Measurements from ENCODE around the gene CPD. TPM values are rescaled to one million over a fixed set of nuclear protein-coding genes. Genes with fewer than 3 reads are reported as not detected.
A peak's percentile ranks its signal among the peaks of the same experiment; 100 is the strongest.

CPD gene
- polyA plus RNA-seq, 1 donor, result 51.7 TPM

GRCh38 chr17:30369995-30370394 is 8.7 kb upstream of the CPD start:
- H3K27ac ChIP-seq (ENCODE audit: low read length), result no peak overlapping the region
- no peaks in the 10 kb centered on the region for H3K27me3 ChIP-seq (ENCODE audit: control insufficient read depth, insufficient read depth, low read length)
- no peak overlapping the region for H3K4me3 ChIP-seq (ENCODE audit: low read length)
- peak in 1 of 2 donors; percentile 27 for DNase-seq
- no peaks in the 10 kb centered on the region for H3K36me3 ChIP-seq (ENCODE audit: control insufficient read depth, insufficient read depth, low read length)
- H3K9me3 ChIP-seq (ENCODE audit: control insufficient read depth, low read depth, low read length), result no peaks in the 10 kb centered on the region
- peaks cover 6% of the 10 kb centered on the region for H3K4me1 ChIP-seq (ENCODE audit: control insufficient read depth, insufficient read depth, low read length)

GRCh38 chr17:30372755-30373154 is 6.0 kb upstream of the CPD start:
- H3K27me3 ChIP-seq (ENCODE audit: control insufficient read depth, insufficient read depth, low read length), result no peaks in the 10 kb centered on the region
- H3K27ac ChIP-seq (ENCODE audit: low read length), result no peak overlapping the region
- no peak overlapping the region for H3K4me3 ChIP-seq (ENCODE audit: low read length)
- H3K9me3 ChIP-seq (ENCODE audit: control insufficient read depth, low read depth, low read length), result no peaks in the 10 kb centered on the region
- H3K4me1 ChIP-seq (ENCODE audit: control insufficient read depth, insufficient read depth, low read length), result peaks cover 17% of the 10 kb centered on the region
- DNase-seq, result no peak
- H3K36me3 ChIP-seq (ENCODE audit: control insufficient read depth, insufficient read depth, low read length), result no peaks in the 10 kb centered on the region
- WGBS (ENCODE audit: insufficient coverage, low lambda C conversion rate), result no CpG with 5 or more reads among the region's 2 CpGs

DNA sequence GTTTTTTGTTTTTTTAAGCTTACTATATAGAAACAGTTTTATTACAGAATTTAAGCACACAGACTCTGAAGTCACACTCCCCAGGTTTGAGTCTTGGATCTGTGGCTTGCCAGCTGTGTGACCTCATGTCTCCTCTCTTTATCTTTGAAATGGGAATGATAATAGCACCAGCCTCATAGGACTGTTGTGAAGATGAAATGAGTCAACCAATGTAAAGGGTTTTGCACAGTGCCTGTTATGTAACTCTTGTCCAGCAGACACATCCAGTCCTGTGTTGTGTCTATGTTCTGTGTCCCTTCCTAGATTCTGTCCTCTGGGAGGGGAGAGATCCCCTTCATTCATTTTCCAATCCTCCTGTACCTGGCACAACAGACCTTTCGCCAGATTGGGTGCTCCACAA is 3.1 kb upstream of the CPD start:
- Histone ChIP-seq H3K9me3 (ENCODE audit: control insufficient read depth, low read depth, low read length) (no peaks in the 10 kb centered on the region), H3K27me3 (ENCODE audit: control insufficient read depth, insufficient read depth, low read length) (no peaks in the 10 kb centered on the region), H3K4me3 (ENCODE audit: low read length) (no peak overlapping the region), H3K36me3 (ENCODE audit: control insufficient read depth, insufficient read depth, low read length) (no peaks in the 10 kb centered on the region), H3K4me1 (ENCODE audit: control insufficient read depth, insufficient read depth, low read length) (peaks cover 17% of the 10 kb centered on the region), H3K27ac (ENCODE audit: low read length) (no peak overlapping the region)
- DNase-seq, result no peak
- WGBS (ENCODE audit: insufficient coverage, low lambda C conversion rate), result no CpG with 5 or more reads among the region's 1 CpG

- H3K9me3 ChIP-seq (ENCODE audit: control insufficient read depth, low read depth, low read length), result no peaks in the 10 kb centered on the region
- no peaks in the 10 kb centered on the region for H3K36me3 ChIP-seq (ENCODE audit: control insufficient read depth, insufficient read depth, low read length)
- H3K4me1 ChIP-seq (ENCODE audit: control insufficient read depth, insufficient read depth, low read length), result peaks cover 17% of the 10 kb centered on the region
- H3K4me3 ChIP-seq (ENCODE audit: low read length), result no peak overlapping the region
- no peaks in the 10 kb centered on the region for H3K27me3 ChIP-seq (ENCODE audit: control insufficient read depth, insufficient read depth, low read length)
- no CpG with 5 or more reads among the region's 12 CpGs for WGBS (ENCODE audit: insufficient coverage, low lambda C conversion rate)
- peak in 1 of 2 donors; percentile 65 for DNase-seq
- H3K27ac ChIP-seq (ENCODE audit: low read length), result no peak overlapping the region
Measured at GRCh38 chr17:30376621-30377452, 1.9 kb upstream of the CPD start.

DNA sequence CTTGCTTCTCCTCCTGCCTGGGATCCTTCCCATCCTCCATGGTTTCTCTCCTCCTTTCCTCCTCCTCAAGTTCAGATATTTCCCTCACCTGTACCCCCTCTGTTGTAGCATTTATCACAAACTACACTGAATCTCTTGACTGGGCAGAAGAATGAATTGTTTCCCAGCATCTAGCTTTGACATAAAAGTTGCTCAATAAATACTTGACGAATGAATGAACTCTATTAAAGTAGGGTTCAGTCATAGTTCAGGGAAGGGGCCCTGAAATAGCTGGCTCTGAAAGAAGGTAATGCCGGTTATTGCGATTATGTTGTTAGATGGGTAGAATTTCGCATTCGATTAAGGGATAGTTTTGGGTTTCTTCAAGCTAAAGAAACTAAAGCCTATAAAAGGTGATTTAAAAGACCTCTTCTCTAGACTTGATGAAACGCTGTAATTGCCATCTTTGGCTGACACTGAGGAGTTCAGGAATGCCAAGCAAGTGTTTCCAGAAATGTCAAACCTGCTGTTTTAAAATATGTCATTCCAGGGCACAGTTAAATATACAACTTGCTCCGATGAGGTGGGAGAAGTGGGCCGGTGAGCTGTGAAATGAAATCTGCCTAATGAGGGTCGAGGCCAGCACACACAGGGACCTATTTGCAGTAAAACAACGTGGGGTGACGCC is 1.0 kb upstream of the CPD start:
- no peak overlapping the region for H3K27ac ChIP-seq (ENCODE audit: low read length)
- no peaks in the 10 kb centered on the region for H3K36me3 ChIP-seq (ENCODE audit: control insufficient read depth, insufficient read depth, low read length)
- H3K4me1 ChIP-seq (ENCODE audit: control insufficient read depth, insufficient read depth, low read length), result peaks cover 17% of the 10 kb centered on the region
- no peaks in the 10 kb centered on the region for H3K9me3 ChIP-seq (ENCODE audit: control insufficient read depth, low read depth, low read length)
- H3K4me3 ChIP-seq (ENCODE audit: low read length), result peak overlapping the region; percentile 73
- H3K27me3 ChIP-seq (ENCODE audit: control insufficient read depth, insufficient read depth, low read length), result no peaks in the 10 kb centered on the region
- 100% methylated on average over 3 of the region's 11 CpGs for WGBS (ENCODE audit: insufficient coverage, low lambda C conversion rate)
- DNase-seq, result no peak

- H3K4me1 ChIP-seq (ENCODE audit: control insufficient read depth, insufficient read depth, low read length), result peaks cover 17% of the 10 kb centered on the region
- no peaks in the 10 kb centered on the region for H3K36me3 ChIP-seq (ENCODE audit: control insufficient read depth, insufficient read depth, low read length)
- H3K4me3 ChIP-seq (ENCODE audit: low read length), result peak overlapping the region; percentile 73
- 6% methylated on average over 3 of the region's 31 CpGs for WGBS (ENCODE audit: insufficient coverage, low lambda C conversion rate)
- no peaks in the 10 kb centered on the region for H3K27me3 ChIP-seq (ENCODE audit: control insufficient read depth, insufficient read depth, low read length)
- no peaks in the 10 kb centered on the region for H3K9me3 ChIP-seq (ENCODE audit: control insufficient read depth, low read depth, low read length)
- peak overlapping the region; percentile 60 for H3K27ac ChIP-seq (ENCODE audit: low read length)
- DNase-seq, result no peak
Measured at GRCh38 chr17:30378241-30378824, 394 bp upstream of the CPD start.

DNA sequence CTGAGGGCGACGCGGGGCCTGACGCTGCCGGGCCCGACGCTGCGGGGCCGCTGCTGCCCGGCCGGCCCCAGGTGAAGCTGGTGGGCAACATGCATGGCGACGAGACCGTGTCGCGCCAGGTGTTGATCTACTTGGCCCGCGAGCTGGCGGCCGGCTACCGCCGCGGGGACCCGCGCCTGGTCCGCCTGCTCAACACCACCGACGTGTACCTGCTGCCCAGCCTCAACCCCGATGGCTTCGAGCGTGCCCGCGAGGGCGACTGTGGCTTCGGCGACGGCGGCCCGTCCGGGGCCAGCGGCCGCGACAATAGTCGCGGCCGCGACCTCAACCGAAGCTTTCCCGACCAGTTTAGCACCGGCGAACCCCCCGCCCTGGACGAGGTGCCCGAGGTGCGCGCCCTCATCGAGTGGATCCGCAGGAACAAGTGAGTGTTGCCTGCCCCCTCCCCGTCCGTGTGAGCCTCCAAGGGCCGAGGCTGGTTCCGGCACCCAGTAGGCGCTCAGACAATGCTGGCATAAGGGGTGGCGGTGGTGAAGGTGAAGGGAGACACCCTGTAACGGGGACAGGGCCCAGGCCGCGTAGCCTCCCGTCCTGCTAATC is 676 bp downstream of the CPD start:
- H3K9me3 ChIP-seq (ENCODE audit: control insufficient read depth, low read depth, low read length), result no peaks in the 10 kb centered on the region
- H3K36me3 ChIP-seq (ENCODE audit: control insufficient read depth, insufficient read depth, low read length), result no peaks in the 10 kb centered on the region
- WGBS (ENCODE audit: insufficient coverage, low lambda C conversion rate), result no CpG with 5 or more reads among the region's 68 CpGs
- peaks cover 17% of the 10 kb centered on the region for H3K4me1 ChIP-seq (ENCODE audit: control insufficient read depth, insufficient read depth, low read length)
- H3K27me3 ChIP-seq (ENCODE audit: control insufficient read depth, insufficient read depth, low read length), result no peaks in the 10 kb centered on the region
- H3K27ac ChIP-seq (ENCODE audit: low read length), result peak overlapping the region; percentile 52
- DNase-seq, result peak in 1 of 2 donors; percentile 32
- H3K4me3 ChIP-seq (ENCODE audit: low read length), result peak overlapping the region; percentile 73

DNA sequence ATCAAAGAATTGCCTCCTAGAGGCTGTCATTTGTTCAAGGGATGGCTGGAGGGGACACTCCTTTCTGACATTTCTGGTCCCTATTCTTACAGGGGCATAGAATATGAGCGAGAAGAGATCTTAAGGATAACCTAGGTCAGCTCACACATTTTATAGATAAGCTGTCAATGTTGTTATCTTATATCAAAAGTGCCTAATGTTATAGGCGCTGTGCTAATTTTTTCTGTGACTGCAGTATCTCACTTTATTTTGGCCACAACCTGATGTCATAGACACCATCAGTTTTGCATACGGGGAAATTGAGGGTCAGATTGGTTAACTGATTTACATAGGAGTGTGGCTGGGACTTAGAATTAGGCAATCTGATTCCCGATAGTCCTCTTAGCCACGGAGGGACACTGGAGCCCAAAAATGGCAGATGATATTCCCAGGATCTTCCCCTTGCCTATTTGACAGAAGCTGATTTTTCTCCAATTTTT is 1.2 kb downstream of the CPD start:
- no peaks in the 10 kb centered on the region for H3K27me3 ChIP-seq (ENCODE audit: control insufficient read depth, insufficient read depth, low read length)
- no peak for DNase-seq
- H3K9me3 ChIP-seq (ENCODE audit: control insufficient read depth, low read depth, low read length), result no peaks in the 10 kb centered on the region
- H3K36me3 ChIP-seq (ENCODE audit: control insufficient read depth, insufficient read depth, low read length), result peaks cover under 1% of the 10 kb centered on the region
- peak overlapping the region; percentile 73 for H3K4me3 ChIP-seq (ENCODE audit: low read length)
- H3K4me1 ChIP-seq (ENCODE audit: control insufficient read depth, insufficient read depth, low read length), result peaks cover 17% of the 10 kb centered on the region
- no peak overlapping the region for H3K27ac ChIP-seq (ENCODE audit: low read length)
- WGBS (ENCODE audit: insufficient coverage, low lambda C conversion rate), result no CpG with 5 or more reads among the region's 5 CpGs

GRCh38 chr17:30380643-30381339 is 2.1 kb downstream of the CPD start:
- H3K9me3 ChIP-seq (ENCODE audit: control insufficient read depth, low read depth, low read length), result no peaks in the 10 kb centered on the region
- DNase-seq, result no peak
- peaks cover 8% of the 10 kb centered on the region for H3K36me3 ChIP-seq (ENCODE audit: control insufficient read depth, insufficient read depth, low read length)
- H3K27ac ChIP-seq (ENCODE audit: low read length), result no peak overlapping the region
- H3K4me1 ChIP-seq (ENCODE audit: control insufficient read depth, insufficient read depth, low read length), result peaks cover 15% of the 10 kb centered on the region
- H3K4me3 ChIP-seq (ENCODE audit: low read length), result peak overlapping the region; percentile 73
- 54% methylated on average over 2 of the region's 7 CpGs for WGBS (ENCODE audit: insufficient coverage, low lambda C conversion rate)
- H3K27me3 ChIP-seq (ENCODE audit: control insufficient read depth, insufficient read depth, low read length), result no peaks in the 10 kb centered on the region

DNA sequence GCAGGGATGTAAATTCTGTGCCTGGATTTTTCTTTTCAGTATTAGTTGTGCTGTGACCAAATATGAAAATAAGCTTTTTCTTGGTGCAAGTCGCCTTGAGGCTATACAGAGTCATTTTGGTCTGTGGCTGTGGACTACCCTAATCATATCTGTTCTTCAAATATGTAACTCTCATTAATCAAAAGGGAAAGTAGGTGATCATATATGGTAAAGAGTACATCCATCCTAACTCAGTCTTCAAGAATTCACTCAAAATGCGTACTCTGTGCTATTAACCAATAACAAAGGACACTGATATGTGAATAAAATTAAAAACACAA is 2.6 kb downstream of the CPD start:
- H3K4me3 ChIP-seq (ENCODE audit: low read length), result no peak overlapping the region
- H3K4me1 ChIP-seq (ENCODE audit: control insufficient read depth, insufficient read depth, low read length), result peaks cover 10% of the 10 kb centered on the region
- H3K9me3 ChIP-seq (ENCODE audit: control insufficient read depth, low read depth, low read length), result no peaks in the 10 kb centered on the region
- peaks cover 11% of the 10 kb centered on the region for H3K36me3 ChIP-seq (ENCODE audit: control insufficient read depth, insufficient read depth, low read length)
- DNase-seq, result no peak
- WGBS (ENCODE audit: insufficient coverage, low lambda C conversion rate), result 80% methylated on average over 1 of the region's 2 CpGs
- H3K27ac ChIP-seq (ENCODE audit: low read length), result no peak overlapping the region
- no peaks in the 10 kb centered on the region for H3K27me3 ChIP-seq (ENCODE audit: control insufficient read depth, insufficient read depth, low read length)
